ENCODE measurements around the gene INPP5D. TPM values are rescaled to one million over a fixed set of nuclear protein-coding genes. Genes with fewer than 3 reads are reported as not detected.

Gene INPP5D
- total and polyA plus RNA-seq, 2 of the 8 experiments (the other 6 are each of a cell fraction or from before 2014, with no cell fraction given) = 4.5 to 7.1 TPM

- no peak overlapping the region for H4K8ac ChIP-seq (ENCODE audit: extremely low read depth, insufficient read depth, low read length)
- H3K14ac ChIP-seq (ENCODE audit: insufficient read length) = no peak overlapping the region
- H2BK12ac ChIP-seq (ENCODE audit: low read depth, low read length) = no peak overlapping the region
- no peaks in the 10 kb centered on the region for H3K79me2 ChIP-seq (ENCODE audit: control insufficient read depth in 1 of 2, insufficient read depth in 2 of 2, low read length in 2 of 2)
- no peaks in the 10 kb centered on the region for H3K27me3 ChIP-seq (replicated peaks in 1 of 4; ENCODE audit: control insufficient read depth in 3 of 4, extremely low read depth in 1 of 4, insufficient read depth in 3 of 4, low read length in 3 of 4)
- TF ChIP-seq TAF1 (IDR thresholded peaks at IDR 0.05; ENCODE audit: low read depth, low read length) (no peak), GABPA (IDR thresholded peaks at IDR 0.05; ENCODE audit: borderline replicate concordance, insufficient read depth, low read length) (no peak)
- H3K4me2 ChIP-seq (ENCODE audit: insufficient read depth in 1 of 2, low read depth in 2 of 2, low read length in 2 of 2) = no peak overlapping the region
- no peak for FAIRE-seq
- H2AFZ ChIP-seq (ENCODE audit: low read length) = no peak overlapping the region
- H3K9ac ChIP-seq (replicated peaks in 1 of 4; ENCODE audit: extremely low read depth in 1 of 4, low read depth in 3 of 4, low read length in 3 of 4) = no peak overlapping the region
- no peak overlapping the region for H3K4me3 ChIP-seq (ENCODE audit: extremely low read depth in 1 of 4, insufficient read depth in 2 of 4, low read depth in 3 of 4, low read length in 4 of 4)
- H2BK20ac ChIP-seq (ENCODE audit: low read length) = no peak overlapping the region
- no peak overlapping the region for H3K4ac ChIP-seq (replicated peaks; ENCODE audit: insufficient read length, low read depth, low read length)
- H3K27ac ChIP-seq (ENCODE audit: low read depth, low read length) = no peak overlapping the region
- DNase-seq (ENCODE audit: low read depth in 1 of 2, low spot score in 2 of 2) = no peak
- H2BK120ac ChIP-seq (replicated peaks; ENCODE audit: low read depth, low read length) = no peak overlapping the region
- no peaks in the 10 kb centered on the region for H4K20me1 ChIP-seq (replicated peaks in 1 of 2; ENCODE audit: control insufficient read depth in 1 of 2, insufficient read depth in 2 of 2, low read length in 2 of 2)
- H3K36me3 ChIP-seq (ENCODE audit: control insufficient read depth in 2 of 4, insufficient read depth in 4 of 4, low read length in 3 of 4) = no peaks in the 10 kb centered on the region
- H3K18ac ChIP-seq (ENCODE audit: extremely low read depth, low read length) = no peak overlapping the region
- POLR2A ChIA-PET (ENCODE audit: partially characterized antibody) = no interaction called here
- WGBS, 2 experiments (ENCODE audit: extremely low coverage in 1 of 2, insufficient coverage in 1 of 2, insufficient read length in 1 of 2, insufficient replicate concordance in 2 of 2, low coverage in 1 of 2, low lambda C conversion rate in 2 of 2, missing lambda C conversion rate in 1 of 2) = 84% methylated on average over 9 of the region's 9 CpGs; no CpG with 5 or more reads in 1 of the 2 experiments
- no peak overlapping the region for H2AK5ac ChIP-seq (ENCODE audit: low read depth, low read length)
- no peak overlapping the region for H3K56ac ChIP-seq (replicated peaks; ENCODE audit: insufficient read length, low read depth, low read length)
- no peaks in the 10 kb centered on the region for H3K9me3 ChIP-seq (ENCODE audit: insufficient read depth in 2 of 2, low read depth in 1 of 2, low read length in 1 of 2)
- CTCF ChIA-PET (ENCODE audit: partially characterized antibody) = interaction anchor here (1.8 kb wide), 1 partner anchor 16 kb away, joined by 5 read pairs; no protein-coding TSS in a partner anchor
- no peaks in the 10 kb centered on the region for H3K23me2 ChIP-seq (ENCODE audit: low read depth, low read length)
- H3K79me1 ChIP-seq (ENCODE audit: low read depth, low read length) = no peaks in the 10 kb centered on the region
- H4K91ac ChIP-seq (replicated peaks; ENCODE audit: insufficient read length, low read length) = no peak overlapping the region
- no peak overlapping the region for H2BK5ac ChIP-seq (ENCODE audit: low read depth, low read length)
- H2BK15ac ChIP-seq (ENCODE audit: low read length) = no peak overlapping the region
- no peak overlapping the region for H4K5ac ChIP-seq (ENCODE audit: insufficient read length, low read depth, low read length)
- peaks cover 0 to 5% (median 3%) of the 10 kb centered on the region in 4 experiments; a peak in 4 of 7 replicates for H3K4me1 ChIP-seq (replicated peaks in 1 of 4; ENCODE audit: control insufficient read depth in 3 of 4, insufficient read depth in 4 of 4, low read length in 3 of 4)
- no peak overlapping the region for H3K23ac ChIP-seq (ENCODE audit: insufficient read length)
Measured at GRCh38 chr2:233081232-233081730, 21.1 kb downstream of the INPP5D start.

Data from H1 (cell line).